ENCODE data around the gene PLXNA3. TPM values are rescaled to one million over a fixed set of nuclear protein-coding genes. Genes with fewer than 3 reads are reported as not detected.

Gene PLXNA3
- total RNA-seq, 1 experiment from 2014 or later, result 89.3 TPM

DNA sequence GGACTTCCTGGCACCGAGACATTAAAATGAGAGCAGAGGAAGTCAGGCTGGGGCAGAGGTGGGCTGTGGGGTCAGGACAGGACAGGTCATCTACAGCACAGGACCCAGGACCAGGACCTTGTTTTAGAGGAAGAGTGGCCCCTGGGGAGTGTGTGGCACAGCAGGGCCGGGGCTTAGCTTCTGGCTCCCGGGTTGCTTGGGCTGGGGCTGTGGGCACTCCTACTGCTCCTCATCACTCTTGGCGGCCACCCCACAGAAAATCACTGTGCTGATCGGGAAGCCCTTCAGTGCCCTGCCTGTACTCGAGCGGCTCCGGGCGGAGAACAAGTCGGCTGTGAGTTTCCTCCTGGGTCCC, 37.7 kb upstream of the PLXNA3 start:
- no TSS peak for BruUV-seq (replicated peaks)
- no peaks in the 10 kb centered on the region for H4K20me1 ChIP-seq (ENCODE audit: insufficient read depth)
- no peak overlapping the region for H3K27ac ChIP-seq (ENCODE audit: low read depth, low read length)
- no peak overlapping the region for H3K4me3 ChIP-seq (replicated peaks in 1 of 2; ENCODE audit: low read depth in 1 of 2, low read length in 2 of 2)
- DNase-seq (ENCODE audit: low read depth, low spot score) (no peak), ATAC-seq (no peak)
- no peak for TF ChIP-seq POLR2AphosphoS5 (IDR thresholded peaks at IDR 0.05; ENCODE audit: low read depth, low read length)
- no peak for TF ChIP-seq SRF (IDR thresholded peaks at IDR 0.05; ENCODE audit: low read depth)
- no peak for TF ChIP-seq SIN3A (IDR thresholded peaks at IDR 0.05; ENCODE audit: low read depth)
- TF ChIP-seq SP1 (IDR thresholded peaks at IDR 0.05; ENCODE audit: low read depth), result no peak
- H3K9me3 ChIP-seq (ENCODE audit: control insufficient read depth in 1 of 2, insufficient read depth in 1 of 2, low read depth in 1 of 2, low read length in 2 of 2), result no peaks in the 10 kb centered on the region
- H3K36me3 ChIP-seq (ENCODE audit: control insufficient read depth in 1 of 2, insufficient read depth in 2 of 2, low read length in 2 of 2), result no peaks in the 10 kb centered on the region
- RAD21 ChIA-PET (ENCODE audit: low non-redundant PET in 1 of 2, low total read pairs in 2 of 2, uncharacterized antibody in 2 of 2, unreplicated experiment in 2 of 2), result no interaction called here
- H2AFZ ChIP-seq (ENCODE audit: low read depth, low read length, poor library complexity, severe bottlenecking), result no peak overlapping the region
- intact Hi-C loops (cut with micrococcal nuclease), result no loop called here
- H3K27me3 ChIP-seq (ENCODE audit: insufficient read depth, low read length), result no peaks in the 10 kb centered on the region
- POLR2A ChIA-PET, result no interaction called here
- peaks cover 0 to 4% of the 10 kb centered on the region in 2 experiments; a peak in 1 of 4 replicates for H3K4me1 ChIP-seq (ENCODE audit: control insufficient read depth in 1 of 2, insufficient read depth in 2 of 2, low read length in 2 of 2)
- H3K9me2 ChIP-seq (ENCODE audit: insufficient read depth), result no peaks in the 10 kb centered on the region
- H3K9ac ChIP-seq (ENCODE audit: low read length), result no peak overlapping the region
- H3K79me2 ChIP-seq (ENCODE audit: insufficient read depth, low read length), result no peaks in the 10 kb centered on the region
- no peak overlapping the region for H3K4me2 ChIP-seq (ENCODE audit: low read length)
- CTCF ChIA-PET, result no interaction called here

DNA sequence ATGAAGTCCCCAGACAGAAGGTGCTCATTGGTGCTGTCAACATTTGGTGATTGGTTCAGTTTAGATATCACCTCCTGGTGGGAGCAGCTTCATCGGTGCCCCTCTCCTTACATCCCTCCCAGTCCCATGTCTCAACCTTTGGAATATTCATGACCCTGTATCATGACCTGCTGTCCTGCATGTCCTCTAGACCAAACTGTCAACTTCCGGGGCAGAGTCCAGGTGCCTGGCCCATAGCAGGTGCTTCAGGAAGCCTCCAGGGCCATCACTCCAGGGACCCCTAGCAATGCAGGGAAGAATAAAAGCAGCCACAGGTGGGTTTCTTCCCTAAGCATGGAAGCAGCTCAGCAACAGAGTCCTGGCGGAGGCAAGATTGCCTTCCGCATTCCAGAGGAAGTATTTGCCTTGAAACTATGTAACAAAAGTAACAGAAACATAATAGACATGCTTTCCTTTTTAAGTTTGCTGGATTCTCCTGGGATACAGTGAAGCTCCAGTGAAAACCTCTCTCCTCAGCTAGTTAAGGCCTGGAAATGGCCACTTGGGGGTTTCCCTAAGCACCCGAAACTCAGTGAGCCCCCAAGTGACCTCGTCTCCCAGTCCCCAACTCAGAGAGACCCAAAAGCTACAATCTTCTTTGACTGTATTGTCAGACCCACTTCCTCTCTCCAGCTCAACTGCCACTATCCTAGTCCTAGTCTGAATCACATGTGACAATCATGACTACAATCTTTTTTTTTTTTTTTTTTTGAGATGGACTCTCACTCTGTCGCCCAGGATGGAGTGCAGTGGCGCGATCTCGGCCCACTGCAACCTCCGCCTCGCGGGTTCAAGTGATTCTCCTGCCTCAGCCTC, 30.9 kb upstream of the PLXNA3 start:
- intact Hi-C loops (cut with micrococcal nuclease), result no loop called here
- H3K4me1 ChIP-seq (ENCODE audit: control insufficient read depth in 1 of 2, insufficient read depth in 2 of 2, low read length in 2 of 2), result peaks cover 0 to 22% of the 10 kb centered on the region in 2 experiments; a peak in 2 of 4 replicates
- no peak overlapping the region for H3K4me3 ChIP-seq (replicated peaks in 1 of 2; ENCODE audit: low read depth in 1 of 2, low read length in 2 of 2)
- no peaks in the 10 kb centered on the region for H3K36me3 ChIP-seq (ENCODE audit: control insufficient read depth in 1 of 2, insufficient read depth in 2 of 2, low read length in 2 of 2)
- no peak for TF ChIP-seq CBX3 (IDR thresholded peaks at IDR 0.05; ENCODE audit: low read depth)
- no peak for TF ChIP-seq ZFX (IDR thresholded peaks at IDR 0.05)
- TF ChIP-seq ELF1 (IDR thresholded peaks at IDR 0.05; ENCODE audit: borderline replicate concordance, low read depth), result no peak
- no peak for TF ChIP-seq SRF (IDR thresholded peaks at IDR 0.05; ENCODE audit: low read depth)
- no peak for TF ChIP-seq EGR1 (IDR thresholded peaks at IDR 0.05; ENCODE audit: low read depth)
- TF ChIP-seq, protein P1, sequence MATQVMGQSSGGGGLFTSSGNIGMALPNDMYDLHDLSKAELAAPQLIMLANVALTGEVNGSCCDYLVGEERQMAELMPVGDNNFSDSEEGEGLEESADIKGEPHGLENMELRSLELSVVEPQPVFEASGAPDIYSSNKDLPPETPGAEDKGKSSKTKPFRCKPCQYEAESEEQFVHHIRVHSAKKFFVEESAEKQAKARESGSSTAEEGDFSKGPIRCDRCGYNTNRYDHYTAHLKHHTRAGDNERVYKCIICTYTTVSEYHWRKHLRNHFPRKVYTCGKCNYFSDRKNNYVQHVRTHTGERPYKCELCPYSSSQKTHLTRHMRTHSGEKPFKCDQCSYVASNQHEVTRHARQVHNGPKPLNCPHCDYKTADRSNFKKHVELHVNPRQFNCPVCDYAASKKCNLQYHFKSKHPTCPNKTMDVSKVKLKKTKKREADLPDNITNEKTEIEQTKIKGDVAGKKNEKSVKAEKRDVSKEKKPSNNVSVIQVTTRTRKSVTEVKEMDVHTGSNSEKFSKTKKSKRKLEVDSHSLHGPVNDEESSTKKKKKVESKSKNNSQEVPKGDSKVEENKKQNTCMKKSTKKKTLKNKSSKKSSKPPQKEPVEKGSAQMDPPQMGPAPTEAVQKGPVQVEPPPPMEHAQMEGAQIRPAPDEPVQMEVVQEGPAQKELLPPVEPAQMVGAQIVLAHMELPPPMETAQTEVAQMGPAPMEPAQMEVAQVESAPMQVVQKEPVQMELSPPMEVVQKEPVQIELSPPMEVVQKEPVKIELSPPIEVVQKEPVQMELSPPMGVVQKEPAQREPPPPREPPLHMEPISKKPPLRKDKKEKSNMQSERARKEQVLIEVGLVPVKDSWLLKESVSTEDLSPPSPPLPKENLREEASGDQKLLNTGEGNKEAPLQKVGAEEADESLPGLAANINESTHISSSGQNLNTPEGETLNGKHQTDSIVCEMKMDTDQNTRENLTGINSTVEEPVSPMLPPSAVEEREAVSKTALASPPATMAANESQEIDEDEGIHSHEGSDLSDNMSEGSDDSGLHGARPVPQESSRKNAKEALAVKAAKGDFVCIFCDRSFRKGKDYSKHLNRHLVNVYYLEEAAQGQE (IDR thresholded peaks at IDR 0.05; ENCODE audit: low read depth), result no peak
- no peak for TF ChIP-seq EZH2 (IDR thresholded peaks at IDR 0.05)
- TF ChIP-seq CEBPB (IDR thresholded peaks at IDR 0.05; ENCODE audit: low read depth), result no peak
- no peak overlapping the region for H3K9ac ChIP-seq (ENCODE audit: low read length)
- H3K27ac ChIP-seq (ENCODE audit: low read depth, low read length), result no peak overlapping the region
- H2AFZ ChIP-seq (ENCODE audit: low read depth, low read length, poor library complexity, severe bottlenecking), result no peak overlapping the region
- H4K20me1 ChIP-seq (ENCODE audit: insufficient read depth), result no peaks in the 10 kb centered on the region
- no peaks in the 10 kb centered on the region for H3K9me3 ChIP-seq (ENCODE audit: control insufficient read depth in 1 of 2, insufficient read depth in 1 of 2, low read depth in 1 of 2, low read length in 2 of 2)
- ChIA-PET CTCF (no interaction called here), POLR2A (interaction anchor here (0.7 kb wide), 1 partner anchor 78 kb away, joined by 4 read pairs; no protein-coding TSS in a partner anchor), RAD21 (ENCODE audit: low non-redundant PET in 1 of 2, low total read pairs in 2 of 2, uncharacterized antibody in 2 of 2, unreplicated experiment in 2 of 2) (no interaction called here)
- BruUV-seq (replicated peaks), result no TSS peak
- ATAC-seq, result no peak
- H3K27me3 ChIP-seq (ENCODE audit: insufficient read depth, low read length), result no peaks in the 10 kb centered on the region
- no peak overlapping the region for H3K4me2 ChIP-seq (ENCODE audit: low read length)
- no peaks in the 10 kb centered on the region for H3K9me2 ChIP-seq (ENCODE audit: insufficient read depth)
- peaks cover 7% of the 10 kb centered on the region; the same call in 1 of the 2 replicates for H3K79me2 ChIP-seq (ENCODE audit: insufficient read depth, low read length)
- DNase-seq (ENCODE audit: low read depth, low spot score), result no peak
